ENCODE results near the gene MGMT. TPM values are rescaled to one million over a fixed set of nuclear protein-coding genes. Genes with fewer than 3 reads are reported as not detected.

The MGMT gene
- total RNA-seq, 1 donor from 2014 or later, result 20.8 TPM

GRCh38 chr10:129541200-129541599, 74.2 kb downstream of the MGMT start:
- H3K27ac Mint-ChIP-seq (ENCODE audit: unreplicated experiment), result no peak overlapping the region
- no peak overlapping the region for H3K4me3 Mint-ChIP-seq (ENCODE audit: unreplicated experiment)
- H3K27me3 Mint-ChIP-seq (ENCODE audit: unreplicated experiment), result no peaks in the 10 kb centered on the region
- TF ChIP-seq CTCF (IDR thresholded peaks at IDR 0.05), result no peak
- H3K4me1 Mint-ChIP-seq (ENCODE audit: unreplicated experiment), result peaks cover 8% of the 10 kb centered on the region
- DNase-seq (ENCODE audit: extremely low spot score, unreplicated experiment), result peak; percentile 75
- peaks cover 20% of the 10 kb centered on the region for H3K36me3 Mint-ChIP-seq (ENCODE audit: unreplicated experiment)
- peaks cover 7% of the 10 kb centered on the region for H3K9me3 Mint-ChIP-seq (ENCODE audit: unreplicated experiment)

GRCh38 chr10:129541748-129542487, 74.9 kb downstream of the MGMT start:
- peaks cover 7% of the 10 kb centered on the region for H3K9me3 Mint-ChIP-seq (ENCODE audit: unreplicated experiment)
- H3K27me3 Mint-ChIP-seq (ENCODE audit: unreplicated experiment), result no peaks in the 10 kb centered on the region
- peak; percentile 68 for DNase-seq (ENCODE audit: extremely low spot score, unreplicated experiment)
- H3K4me1 Mint-ChIP-seq (ENCODE audit: unreplicated experiment), result peaks cover 8% of the 10 kb centered on the region
- no peak overlapping the region for H3K4me3 Mint-ChIP-seq (ENCODE audit: unreplicated experiment)
- TF ChIP-seq CTCF (IDR thresholded peaks at IDR 0.05), result no peak
- no peak overlapping the region for H3K27ac Mint-ChIP-seq (ENCODE audit: unreplicated experiment)
- peaks cover 18% of the 10 kb centered on the region for H3K36me3 Mint-ChIP-seq (ENCODE audit: unreplicated experiment)

GRCh38 chr10:129542589-129542988, 75.5 kb downstream of the MGMT start:
- no peaks in the 10 kb centered on the region for H3K27me3 Mint-ChIP-seq (ENCODE audit: unreplicated experiment)
- TF ChIP-seq CTCF (IDR thresholded peaks at IDR 0.05), result no peak

GRCh38 chr10:129544205-129545202, 77.5 kb downstream of the MGMT start:
- Mint-ChIP-seq H3K27me3 (ENCODE audit: unreplicated experiment) (no peaks in the 10 kb centered on the region), H3K4me1 (ENCODE audit: unreplicated experiment) (peaks cover 11% of the 10 kb centered on the region), H3K27ac (ENCODE audit: unreplicated experiment) (no peak overlapping the region), H3K9me3 (ENCODE audit: unreplicated experiment) (no peaks in the 10 kb centered on the region), H3K36me3 (ENCODE audit: unreplicated experiment) (peaks cover 4% of the 10 kb centered on the region), H3K4me3 (ENCODE audit: unreplicated experiment) (no peak overlapping the region)
- no peak for TF ChIP-seq CTCF (IDR thresholded peaks at IDR 0.05)
- DNase-seq (ENCODE audit: extremely low spot score, unreplicated experiment), result peak; percentile 80

More at GRCh38 chr10:129542589-129542988, 75.5 kb downstream of the MGMT start:
- Mint-ChIP-seq H3K4me1 (ENCODE audit: unreplicated experiment) (peaks cover 8% of the 10 kb centered on the region), H3K36me3 (ENCODE audit: unreplicated experiment) (peaks cover 13% of the 10 kb centered on the region), H3K27ac (ENCODE audit: unreplicated experiment) (no peak overlapping the region), H3K9me3 (ENCODE audit: unreplicated experiment) (peaks cover 7% of the 10 kb centered on the region), H3K4me3 (ENCODE audit: unreplicated experiment) (no peak overlapping the region)
- DNase-seq (ENCODE audit: extremely low spot score, unreplicated experiment), result peak; percentile 77

- DNase-seq (ENCODE audit: extremely low spot score, unreplicated experiment), result peak; percentile 54
- no peaks in the 10 kb centered on the region for H3K9me3 Mint-ChIP-seq (ENCODE audit: unreplicated experiment)
- no peak overlapping the region for H3K4me3 Mint-ChIP-seq (ENCODE audit: unreplicated experiment)
- H3K27ac Mint-ChIP-seq (ENCODE audit: unreplicated experiment), result no peak overlapping the region
- H3K36me3 Mint-ChIP-seq (ENCODE audit: unreplicated experiment), result peaks cover 3% of the 10 kb centered on the region
- H3K27me3 Mint-ChIP-seq (ENCODE audit: unreplicated experiment), result no peaks in the 10 kb centered on the region
- peaks cover 11% of the 10 kb centered on the region for H3K4me1 Mint-ChIP-seq (ENCODE audit: unreplicated experiment)
- no peak for TF ChIP-seq CTCF (IDR thresholded peaks at IDR 0.05)
Measured at GRCh38 chr10:129545261-129545660, 78.2 kb downstream of the MGMT start.
